NB4 (cell line): ENCODE measurements around the gene ZNF827.

ENCODE experiments used
- DNase-seq: peaks from one replicate; pipeline ENCODE4 v3.0.0; 2010; ENCODE audit warnings: low read depth
- H3K4me3 ChIP-seq: one replicate; pipeline ENCODE4 v1.5.1; 2011; ENCODE audit warnings: mild to moderate bottlenecking, low read depth, low read length, moderate library complexity
- MYC ChIP-seq: IDR thresholded peaks from 2 replicates; pipeline ENCODE4 v1.6.1; 2011; ENCODE audit warnings: low read depth, low read length
- POLR2A ChIP-seq: IDR thresholded peaks from 2 replicates; pipeline ENCODE4 v1.6.1; 2011; ENCODE audit warnings: mild to moderate bottlenecking; ENCODE audit not compliant: insufficient read length; ENCODE audit errors: extremely low read depth
- TF ChIP-seq, protein P1 (sequence below): IDR thresholded peaks from 2 replicates; pipeline ENCODE4 v1.6.1; 2011; ENCODE audit warnings: low read depth, low read length
- TF ChIP-seq, protein P2 (sequence below): IDR thresholded peaks from one replicate; pipeline ENCODE4 v1.5.1; 2012; ENCODE audit warnings: low read depth, low read length

Gene ZNF827

DNA sequence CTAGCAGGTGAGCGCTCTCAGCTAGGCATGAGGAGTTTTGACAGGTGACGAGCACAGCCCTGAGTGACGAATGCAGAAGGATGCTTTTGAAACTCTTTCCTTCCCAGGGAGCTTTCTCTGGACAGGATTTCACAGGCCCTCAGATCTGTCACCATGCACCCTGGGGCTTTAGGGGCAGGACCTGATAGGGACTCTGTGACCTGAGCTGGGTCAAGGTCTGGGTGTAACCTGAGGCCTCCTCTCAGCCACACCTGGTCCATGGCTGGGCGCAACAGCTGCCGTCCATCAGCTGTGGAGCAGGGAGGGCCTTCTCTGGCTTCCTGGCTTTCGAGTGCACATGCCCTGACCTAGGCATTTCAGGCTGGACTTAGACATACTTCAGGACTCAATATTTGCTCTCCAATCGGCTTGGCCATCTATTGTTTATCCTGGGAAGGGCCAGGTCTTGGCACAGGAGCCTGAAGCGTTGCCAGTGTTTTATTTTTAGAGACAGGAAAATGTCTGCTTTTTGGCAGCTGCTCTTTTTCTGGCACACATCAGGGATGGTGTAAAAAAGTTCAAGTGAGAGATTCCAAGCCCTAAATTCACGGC lies 202.3 kb downstream of the ZNF827 start:
- TF ChIP-seq POLR2A, result no peak
- TF ChIP-seq MYC, result no peak
- TF ChIP-seq, protein P1, sequence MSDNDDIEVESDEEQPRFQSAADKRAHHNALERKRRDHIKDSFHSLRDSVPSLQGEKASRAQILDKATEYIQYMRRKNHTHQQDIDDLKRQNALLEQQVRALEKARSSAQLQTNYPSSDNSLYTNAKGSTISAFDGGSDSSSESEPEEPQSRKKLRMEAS, result no peak
- TF ChIP-seq, protein P2, sequence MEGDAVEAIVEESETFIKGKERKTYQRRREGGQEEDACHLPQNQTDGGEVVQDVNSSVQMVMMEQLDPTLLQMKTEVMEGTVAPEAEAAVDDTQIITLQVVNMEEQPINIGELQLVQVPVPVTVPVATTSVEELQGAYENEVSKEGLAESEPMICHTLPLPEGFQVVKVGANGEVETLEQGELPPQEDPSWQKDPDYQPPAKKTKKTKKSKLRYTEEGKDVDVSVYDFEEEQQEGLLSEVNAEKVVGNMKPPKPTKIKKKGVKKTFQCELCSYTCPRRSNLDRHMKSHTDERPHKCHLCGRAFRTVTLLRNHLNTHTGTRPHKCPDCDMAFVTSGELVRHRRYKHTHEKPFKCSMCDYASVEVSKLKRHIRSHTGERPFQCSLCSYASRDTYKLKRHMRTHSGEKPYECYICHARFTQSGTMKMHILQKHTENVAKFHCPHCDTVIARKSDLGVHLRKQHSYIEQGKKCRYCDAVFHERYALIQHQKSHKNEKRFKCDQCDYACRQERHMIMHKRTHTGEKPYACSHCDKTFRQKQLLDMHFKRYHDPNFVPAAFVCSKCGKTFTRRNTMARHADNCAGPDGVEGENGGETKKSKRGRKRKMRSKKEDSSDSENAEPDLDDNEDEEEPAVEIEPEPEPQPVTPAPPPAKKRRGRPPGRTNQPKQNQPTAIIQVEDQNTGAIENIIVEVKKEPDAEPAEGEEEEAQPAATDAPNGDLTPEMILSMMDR, result no peak
- DNase-seq, result no peak
- no peak overlapping the region for H3K4me3 ChIP-seq

DNA sequence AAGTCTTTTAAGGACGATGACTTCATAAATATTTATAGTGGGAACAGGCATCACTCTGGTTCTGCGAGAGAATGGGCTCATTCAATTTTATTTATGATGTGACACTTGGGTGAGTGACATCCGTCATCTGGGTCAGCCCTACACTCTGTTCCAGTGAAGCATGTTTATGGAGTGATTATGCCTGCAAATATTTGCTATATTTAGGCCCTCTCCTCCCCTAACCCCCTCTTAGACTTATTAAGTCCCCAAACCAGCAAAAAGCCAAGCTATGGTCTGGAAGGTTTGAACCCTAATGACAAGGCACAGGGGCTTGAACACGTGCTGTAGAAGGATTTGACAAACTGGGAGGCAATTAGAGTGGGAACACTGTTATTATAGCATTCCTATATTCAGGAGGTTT lies 202.8 kb downstream of the ZNF827 start:
- no peak for DNase-seq
- H3K4me3 ChIP-seq, result no peak overlapping the region
- TF ChIP-seq, protein P2, result no peak
- TF ChIP-seq, protein P1, result no peak
- TF ChIP-seq POLR2A, result no peak
- no peak for TF ChIP-seq MYC

DNA sequence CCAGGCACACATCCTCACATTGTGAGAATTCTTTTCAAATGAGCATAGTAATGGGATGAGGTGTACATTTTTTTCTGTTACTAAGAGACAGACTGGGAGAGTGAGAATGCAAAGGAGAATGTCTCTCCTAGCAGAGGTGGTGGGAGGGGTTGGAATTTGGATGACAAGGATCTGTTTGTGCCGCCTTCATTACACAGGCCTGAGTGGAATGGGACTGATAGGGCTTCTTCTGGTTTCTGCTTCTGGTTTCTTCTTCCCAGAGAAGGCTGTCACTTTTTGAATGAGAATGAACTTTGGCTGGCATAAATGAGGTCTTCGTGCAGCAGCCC lies 203.3 kb downstream of the ZNF827 start:
- TF ChIP-seq, protein P2, result no peak
- TF ChIP-seq, protein P1, result no peak
- TF ChIP-seq MYC (no peak), POLR2A (no peak)
- no peak overlapping the region for H3K4me3 ChIP-seq
- DNase-seq, result no peak

DNA sequence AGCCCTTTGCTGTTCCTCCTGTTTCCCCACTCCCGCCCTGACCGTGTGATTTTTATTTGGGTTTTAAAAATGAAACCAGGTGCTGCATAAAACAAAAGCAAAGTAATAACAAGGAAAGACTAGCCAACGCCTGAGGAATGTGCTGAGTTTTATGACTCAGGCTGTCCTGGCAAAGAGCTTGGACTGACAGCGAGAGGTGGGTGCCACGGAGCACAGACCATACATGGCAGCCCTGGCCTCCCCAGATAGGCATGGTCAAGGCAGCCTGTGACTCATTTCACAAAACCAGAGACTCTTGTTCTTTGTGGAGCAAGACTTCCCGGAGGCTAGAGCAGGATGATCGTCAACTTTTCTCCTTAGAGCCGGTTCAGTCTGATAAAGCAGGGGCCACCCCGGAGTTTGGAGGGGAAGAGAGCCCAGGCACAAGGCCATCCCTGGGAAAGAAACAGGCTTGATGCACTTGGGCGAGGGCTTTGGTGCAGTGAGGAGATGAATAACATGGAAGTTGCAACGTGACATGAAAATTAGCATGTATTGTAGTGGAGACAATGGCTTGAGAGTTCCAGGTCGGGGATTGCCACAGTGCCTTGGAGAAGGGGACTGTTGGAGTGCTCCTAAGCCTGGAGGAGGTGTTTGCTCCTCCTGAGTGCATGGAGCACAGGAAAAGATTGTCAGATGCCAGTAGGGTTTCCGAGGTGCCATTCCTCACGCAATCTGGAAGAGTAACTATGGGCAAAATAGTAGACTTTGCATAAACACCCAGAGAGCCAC lies 203.9 kb downstream of the ZNF827 start:
- DNase-seq, result no peak
- H3K4me3 ChIP-seq, result no peak overlapping the region
- TF ChIP-seq MYC, result no peak
- TF ChIP-seq, protein P1, result no peak
- TF ChIP-seq, protein P2, result no peak
- no peak for TF ChIP-seq POLR2A

DNA sequence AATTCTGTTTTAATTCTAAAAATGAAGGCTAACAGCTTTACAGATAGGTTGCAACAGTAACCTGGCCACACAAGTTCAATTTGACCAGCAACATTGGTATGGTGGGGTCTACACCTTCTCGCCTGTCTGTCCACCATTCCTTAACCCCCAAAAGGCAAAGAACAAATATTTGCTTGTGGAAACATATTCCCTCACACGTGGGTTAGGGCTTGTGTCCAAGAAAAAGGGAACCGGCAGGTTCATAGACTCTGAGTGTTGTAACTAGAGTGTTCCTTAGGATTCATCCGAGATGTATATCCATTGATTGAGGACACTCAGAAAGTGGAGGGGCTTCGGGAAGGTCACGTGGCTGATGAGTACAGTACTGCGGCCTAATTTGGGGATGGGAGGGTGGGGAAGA lies 204.6 kb downstream of the ZNF827 start:
- DNase-seq, result no peak
- TF ChIP-seq MYC, result no peak
- no peak for TF ChIP-seq POLR2A
- TF ChIP-seq, protein P1, result no peak
- TF ChIP-seq, protein P2, result no peak
- no peak overlapping the region for H3K4me3 ChIP-seq
